Stimulated activated CD4-positive, alpha-beta T cell treated with anti-CD3 and anti-CD28 coated beads, Interleukin-4, amount 100 ng/mL, for 48 hours (primary cell): ENCODE results near the gene VTI1A.

ENCODE experiments used
- DNase-seq, 2 donors: peaks; one replicate each; pipeline ENCODE4 v3.0.0-alpha.2; 2020; ENCODE audit warnings: low read depth in 2 of 2

The VTI1A gene

GRCh38 chr10:112783351-112784021, 336.5 kb downstream of the VTI1A start:
- no peak for DNase-seq

- no peak for DNase-seq
Measured at GRCh38 chr10:112784022-112784461, 337.0 kb downstream of the VTI1A start.

GRCh38 chr10:112785089-112785488, 338.1 kb downstream of the VTI1A start:
- no peak for DNase-seq

GRCh38 chr10:112789248-112789647, 342.2 kb downstream of the VTI1A start:
- DNase-seq, result no peak

- no peak for DNase-seq
Measured at GRCh38 chr10:112790030-112790429, 343.0 kb downstream of the VTI1A start.

GRCh38 chr10:112790921-112791320, 343.9 kb downstream of the VTI1A start:
- no peak for DNase-seq

GRCh38 chr10:112791447-112791846, 344.4 kb downstream of the VTI1A start:
- no peak for DNase-seq

GRCh38 chr10:112792487-112793201, 345.6 kb downstream of the VTI1A start:
- DNase-seq, result no peak

GRCh38 chr10:112793202-112793921, 346.3 kb downstream of the VTI1A start:
- DNase-seq, result no peak

GRCh38 chr10:112794201-112794600, 347.2 kb downstream of the VTI1A start:
- DNase-seq, result no peak

- DNase-seq, result no peak
Measured at GRCh38 chr10:112795067-112795466, 348.1 kb downstream of the VTI1A start.

- DNase-seq, result no peak
Measured at GRCh38 chr10:112797197-112797596, 350.2 kb downstream of the VTI1A start.

GRCh38 chr10:112797855-112798254, 350.8 kb downstream of the VTI1A start:
- DNase-seq, result no peak

GRCh38 chr10:112799038-112799437, 352.0 kb downstream of the VTI1A start:
- DNase-seq, result no peak

GRCh38 chr10:112799726-112800510, 352.9 kb downstream of the VTI1A start:
- no peak for DNase-seq

- no peak for DNase-seq
Measured at GRCh38 chr10:112801004-112801403, 354.0 kb downstream of the VTI1A start.

GRCh38 chr10:112801748-112802147, 354.7 kb downstream of the VTI1A start:
- no peak for DNase-seq

- DNase-seq, result no peak
Measured at GRCh38 chr10:112802411-112803022, 355.5 kb downstream of the VTI1A start.

GRCh38 chr10:112803961-112804401, 357.0 kb downstream of the VTI1A start:
- no peak for DNase-seq

GRCh38 chr10:112805254-112805590, 358.2 kb downstream of the VTI1A start:
- no peak for DNase-seq

GRCh38 chr10:112805701-112806100, 358.7 kb downstream of the VTI1A start:
- DNase-seq, result no peak

GRCh38 chr10:112807013-112807412, 360.0 kb downstream of the VTI1A start:
- DNase-seq, result no peak
